Activated CD4-positive, alpha-beta memory T cell treated with anti-CD3 and anti-CD28 coated beads for 36 hours (primary cell): ENCODE measurements around the gene MAD1L1. TPM values are rescaled to one million over a fixed set of nuclear protein-coding genes. Genes with fewer than 3 reads are reported as not detected.

Experiments used
- CTCF ChIA-PET: fragments of 350-600 bp; sonication (Branson Sonifier 250); formaldehyde crosslinking; loops from one replicate; lab custom pipeline; 2021; ENCODE audit warnings: antibody characterized with exemption, inconsistent platforms; lab: Charles Lee
- POLR2A ChIA-PET: fragments of 350-600 bp; sonication (Branson Sonifier 250); formaldehyde crosslinking; loops from one replicate; lab custom pipeline; 2021; ENCODE audit warnings: antibody characterized with exemption; lab: Charles Lee
- DNase-seq: peaks from one replicate; pipeline ENCODE4 v3.0.0-alpha.2; 2020
- H3K27ac Mint-ChIP-seq: one replicate; pipeline ENCODE4 v1.8.0; 2021; ENCODE audit warnings: mixed read lengths
- H3K27me3 Mint-ChIP-seq: one replicate; pipeline ENCODE4 v1.8.0; 2021; ENCODE audit warnings: mixed read lengths
- H3K36me3 Mint-ChIP-seq: one replicate; pipeline ENCODE4 v1.8.0; 2021; ENCODE audit warnings: mixed read lengths
- H3K4me1 Mint-ChIP-seq: one replicate; pipeline ENCODE4 v1.8.0; 2021; ENCODE audit warnings: low read depth, mixed read lengths
- H3K4me3 Mint-ChIP-seq: one replicate; pipeline ENCODE4 v1.8.0; 2021; ENCODE audit warnings: mild to moderate bottlenecking, mixed read lengths
- H3K9me3 Mint-ChIP-seq: one replicate; pipeline ENCODE4 v1.8.0; 2021; ENCODE audit warnings: mixed read lengths
- intact Hi-C: fragments of 100-400 bp; cut with micrococcal nuclease; formaldehyde crosslinking; loops from one replicate; pipeline ENCODE4 v1.15.1; 2023
- total RNA-seq, 2 experiments: library from RNA; stranded (reverse); gene quantifications; one replicate each; pipeline ENCODE4 v1.2.3, GENCODE V29; 2021

MAD1L1 gene
- total RNA-seq, 2 experiments from 2014 or later: 44.4 to 47.8 TPM

DNA sequence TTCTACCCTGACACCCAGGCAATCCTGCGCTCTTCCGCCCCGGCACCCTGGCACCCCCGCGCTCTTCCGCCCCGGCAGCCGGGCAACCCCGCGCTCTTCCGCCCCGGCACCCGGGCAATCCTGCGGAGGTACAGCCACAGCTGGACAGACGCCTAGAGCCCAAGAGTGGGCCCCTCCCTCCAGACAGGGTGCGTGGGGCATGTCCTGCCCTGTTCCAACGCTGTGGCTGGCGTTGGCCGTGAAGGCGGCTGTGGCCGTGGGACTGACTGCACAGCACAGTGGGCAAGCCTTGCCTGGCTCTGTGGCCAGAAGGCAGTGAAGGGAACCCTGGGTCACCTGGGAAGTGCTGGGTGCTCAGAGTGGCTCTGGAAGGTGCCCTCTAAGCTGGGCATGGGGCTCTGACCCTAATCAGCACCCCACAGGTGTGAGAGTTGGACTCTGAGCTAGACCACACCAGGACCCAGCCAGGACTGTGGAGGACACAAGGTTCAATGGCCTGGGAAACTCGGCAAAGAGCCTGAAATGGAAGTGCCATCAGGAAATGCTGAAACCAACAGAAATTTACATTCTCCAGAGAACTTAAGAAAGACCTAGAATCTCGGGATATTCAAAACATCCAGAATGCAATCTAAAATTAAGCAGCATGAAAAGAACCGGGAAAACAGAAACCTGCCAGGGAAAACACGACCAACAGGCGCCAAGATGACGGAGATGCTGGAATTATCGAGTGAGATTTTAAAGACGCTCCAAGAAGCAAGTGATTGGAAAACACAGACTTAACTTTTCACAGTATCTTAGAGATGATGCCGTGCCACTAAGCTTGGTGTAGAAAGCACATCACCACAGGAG is 309.1 kb downstream of the MAD1L1 start:
- Mint-ChIP-seq H3K36me3 (peaks cover 6% of the 10 kb centered on the region), H3K27me3 (peaks cover 3% of the 10 kb centered on the region), H3K27ac (no peak overlapping the region), H3K4me1 (peaks cover 83% of the 10 kb centered on the region), H3K9me3 (no peaks in the 10 kb centered on the region), H3K4me3 (no peak overlapping the region)
- intact Hi-C loops: loop anchor here (10.0 kb wide), 2 partner anchors 349 to 391 kb away; partner anchors contain the start of genes PSMG3 and SNX8
- DNase-seq: no peak
- ChIA-PET CTCF (interaction anchor here (0.7 to 0.8 kb wide), 2 partner anchors 18 to 870 kb away, joined by 3 read pairs; no protein-coding TSS in a partner anchor), POLR2A (interaction anchor here (2.1 kb wide), 1 partner anchor 16 kb away, joined by 9 read pairs; no protein-coding TSS in a partner anchor)

DNA sequence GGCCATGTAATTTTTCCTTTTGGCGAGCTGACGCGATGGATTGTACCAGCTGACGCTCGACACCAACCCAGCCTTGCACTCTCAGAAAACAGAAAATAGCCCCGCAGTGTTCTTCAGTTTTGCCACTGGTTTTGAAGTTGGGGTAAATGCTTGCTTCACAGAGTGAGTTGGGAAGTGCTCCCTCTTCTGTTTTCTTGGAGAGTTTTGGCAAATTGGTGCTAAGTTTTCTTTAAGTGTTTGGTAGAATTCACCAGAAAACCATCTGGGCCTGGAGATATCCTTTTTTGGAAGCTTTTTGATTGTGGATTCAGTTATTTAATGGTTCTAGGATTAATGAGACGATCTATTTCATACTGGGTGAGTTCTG is 309.9 kb downstream of the MAD1L1 start:
- peaks cover 6% of the 10 kb centered on the region for H3K36me3 Mint-ChIP-seq
- ChIA-PET POLR2A (interaction anchor here (2.1 kb wide), 1 partner anchor 17 kb away, joined by 9 read pairs; no protein-coding TSS in a partner anchor), CTCF (interaction anchor here (0.7 to 0.8 kb wide), 2 partner anchors 19 to 869 kb away, joined by 3 read pairs; no protein-coding TSS in a partner anchor)
- H3K4me1 Mint-ChIP-seq: peaks cover 78% of the 10 kb centered on the region
- peaks cover 3% of the 10 kb centered on the region for H3K27me3 Mint-ChIP-seq
- intact Hi-C loops: loop anchor here (1.0 to 10.0 kb wide), 3 partner anchors 39 to 392 kb away; partner anchors contain the start of genes PSMG3 and SNX8
- H3K9me3 Mint-ChIP-seq: no peaks in the 10 kb centered on the region
- DNase-seq: no peak
- H3K4me3 Mint-ChIP-seq: no peak overlapping the region
- H3K27ac Mint-ChIP-seq: no peak overlapping the region

- peak overlapping the region; percentile 58 for H3K4me3 Mint-ChIP-seq
- peak overlapping the region; percentile 14 for H3K27ac Mint-ChIP-seq
- DNase-seq: peak; percentile 70
- peaks cover 6% of the 10 kb centered on the region for H3K36me3 Mint-ChIP-seq
- H3K27me3 Mint-ChIP-seq: peaks cover 3% of the 10 kb centered on the region
- CTCF ChIA-PET: interaction anchor here (0.8 to 1.0 kb wide), 2 partner anchors 29 to 869 kb away, joined by 3 read pairs; no protein-coding TSS in a partner anchor
- intact Hi-C loops: loop anchor here (1.0 to 10.0 kb wide), 3 partner anchors 40 to 393 kb away; partner anchors contain the start of genes PSMG3 and SNX8
- peaks cover 73% of the 10 kb centered on the region for H3K4me1 Mint-ChIP-seq
- H3K9me3 Mint-ChIP-seq: no peaks in the 10 kb centered on the region
- POLR2A ChIA-PET: interaction anchor here (2.1 kb wide), 1 partner anchor 18 kb away, joined by 9 read pairs; no protein-coding TSS in a partner anchor
Measured at GRCh38 chr7:1922071-1922869, 310.5 kb downstream of the MAD1L1 start.

DNA sequence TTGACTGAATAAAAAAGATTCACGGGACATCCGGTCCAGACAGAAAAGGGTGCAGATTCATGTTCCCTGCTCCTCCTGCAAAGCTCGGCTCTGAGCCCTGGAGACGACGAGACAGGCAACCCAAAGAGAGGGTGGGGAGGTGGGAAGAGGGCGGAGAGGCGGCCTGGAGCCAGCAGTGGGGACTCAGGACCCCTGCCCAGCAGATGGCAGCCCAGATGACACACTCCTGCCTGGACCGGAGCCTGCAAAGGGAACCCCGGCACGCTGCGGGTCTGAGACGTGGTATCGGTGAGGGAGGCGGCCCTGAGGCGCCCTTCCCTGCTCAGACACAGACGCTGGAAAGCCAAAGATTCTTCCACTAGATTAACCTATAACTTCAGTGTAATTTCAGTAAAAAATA is 311.9 kb downstream of the MAD1L1 start:
- no peak for DNase-seq
- CTCF ChIA-PET: no interaction called here
- Mint-ChIP-seq H3K4me1 (peaks cover 60% of the 10 kb centered on the region), H3K36me3 (peaks cover 6% of the 10 kb centered on the region), H3K27me3 (peaks cover 3% of the 10 kb centered on the region), H3K27ac (no peak overlapping the region), H3K9me3 (no peaks in the 10 kb centered on the region), H3K4me3 (no peak overlapping the region)
- intact Hi-C loops: loop anchor here (10.0 kb wide), 2 partner anchors 346 to 394 kb away; partner anchors contain the start of genes PSMG3 and SNX8
- POLR2A ChIA-PET: no interaction called here

DNA sequence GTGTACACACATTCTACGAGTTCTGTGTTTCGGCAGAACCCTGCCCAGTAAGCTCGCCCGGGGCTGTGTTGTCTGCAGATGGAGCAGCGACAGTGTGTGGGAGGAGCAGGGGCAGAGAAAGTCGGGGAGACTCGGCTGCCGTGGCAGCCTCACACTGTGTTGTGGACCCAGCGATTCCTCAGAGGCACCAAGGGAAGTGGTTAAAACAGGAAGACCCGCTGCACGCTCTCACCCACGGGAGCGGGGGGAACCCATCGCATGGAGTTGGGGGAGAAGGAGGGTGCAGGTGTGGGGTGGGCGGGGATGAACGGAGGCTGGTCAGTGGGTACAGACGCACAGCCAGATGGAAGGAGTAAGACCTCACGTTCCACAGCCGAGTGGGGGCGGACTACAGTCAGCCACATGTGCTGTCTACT is 312.5 kb downstream of the MAD1L1 start:
- H3K36me3 Mint-ChIP-seq: peaks cover 6% of the 10 kb centered on the region
- H3K9me3 Mint-ChIP-seq: no peaks in the 10 kb centered on the region
- ChIA-PET POLR2A (no interaction called here), CTCF (interaction anchor here (1.1 kb wide), 1 partner anchor 25 kb away, joined by 3 read pairs; no protein-coding TSS in a partner anchor)
- peak overlapping the region; percentile 68 for H3K4me3 Mint-ChIP-seq
- peak; percentile 52 for DNase-seq
- intact Hi-C loops: loop anchor here (10.0 kb wide), 2 partner anchors 345 to 395 kb away; partner anchors contain the start of genes PSMG3 and SNX8
- no peak overlapping the region for H3K27ac Mint-ChIP-seq
- peaks cover 3% of the 10 kb centered on the region for H3K27me3 Mint-ChIP-seq
- peaks cover 54% of the 10 kb centered on the region for H3K4me1 Mint-ChIP-seq

DNA sequence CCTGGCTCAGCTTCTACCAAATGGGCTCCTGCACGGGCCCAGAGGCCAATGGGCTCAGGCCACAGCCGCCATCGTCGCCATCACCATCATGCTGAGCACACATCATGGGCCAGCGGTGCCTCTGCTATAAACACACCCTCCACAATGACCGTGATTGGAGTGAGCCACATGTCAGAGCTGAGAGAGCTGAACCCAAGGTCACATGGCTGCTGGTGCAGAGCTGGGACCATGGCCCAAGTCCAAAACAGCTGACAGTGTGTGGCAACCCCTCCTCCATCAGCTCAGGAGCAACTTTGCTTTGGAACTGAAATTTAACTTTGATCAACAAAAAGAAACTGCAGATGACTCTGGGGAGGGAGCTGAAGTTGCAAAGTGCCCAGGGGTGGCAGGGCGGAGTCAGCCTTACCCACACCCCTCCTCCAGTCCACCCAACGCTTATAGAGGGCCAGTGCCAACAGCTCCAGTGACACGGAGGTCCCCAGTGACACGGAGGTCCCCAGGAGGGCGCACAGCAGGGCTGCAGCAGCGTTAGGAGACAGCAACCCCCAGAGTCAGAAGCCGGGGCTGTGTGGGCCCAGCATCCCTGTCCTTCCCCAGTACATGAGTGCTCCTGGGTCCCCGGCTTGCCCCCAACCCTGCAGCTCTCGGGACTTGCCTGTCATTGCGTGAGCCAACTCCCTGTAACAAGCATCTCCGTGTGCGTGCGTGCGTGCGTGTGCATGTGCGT is 313.0 kb downstream of the MAD1L1 start:
- Mint-ChIP-seq H3K4me1 (peaks cover 48% of the 10 kb centered on the region), H3K9me3 (no peaks in the 10 kb centered on the region), H3K27me3 (peaks cover 3% of the 10 kb centered on the region), H3K36me3 (peaks cover 6% of the 10 kb centered on the region), H3K27ac (no peak overlapping the region), H3K4me3 (peak overlapping the region; percentile 68)
- POLR2A ChIA-PET: no interaction called here
- CTCF ChIA-PET: interaction anchor here (1.1 kb wide), 1 partner anchor 25 kb away, joined by 3 read pairs; no protein-coding TSS in a partner anchor
- no peak for DNase-seq
- intact Hi-C loops: loop anchor here (10.0 kb wide), 2 partner anchors 345 to 395 kb away; partner anchors contain the start of genes PSMG3 and SNX8

DNA sequence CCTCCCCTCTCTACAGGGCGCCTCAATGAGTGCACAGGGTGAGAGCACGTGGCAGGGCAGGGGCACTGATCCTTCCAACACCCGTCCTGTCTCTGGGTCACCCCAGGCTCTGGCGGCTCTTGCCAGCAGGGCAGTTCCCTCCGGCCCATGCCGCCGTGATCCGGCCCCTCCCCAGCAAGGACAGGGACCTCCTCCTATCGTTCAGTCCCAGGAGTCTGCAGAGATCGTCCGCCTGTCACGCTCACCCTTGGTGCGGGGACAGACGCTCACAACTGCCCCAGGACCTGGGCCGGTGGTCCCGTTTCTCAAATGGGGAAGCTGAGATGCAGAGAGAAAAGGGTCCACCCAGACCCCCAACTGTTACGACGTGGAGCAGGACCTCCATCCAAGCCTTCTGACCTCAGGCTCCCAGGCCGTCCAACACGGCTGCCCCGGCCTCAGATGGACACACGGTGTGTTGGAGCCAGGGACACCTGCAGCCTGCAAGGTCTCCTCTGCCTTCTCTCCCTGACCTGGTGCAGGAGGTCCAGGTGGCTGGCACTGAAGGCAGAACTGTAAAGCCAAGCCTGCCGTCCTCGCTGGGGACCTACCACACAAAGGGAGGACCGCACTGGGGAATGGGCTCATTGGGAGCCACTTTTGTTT is 313.7 kb downstream of the MAD1L1 start:
- intact Hi-C loops: no loop called here
- ChIA-PET POLR2A (no interaction called here), CTCF (interaction anchor here (1.1 kb wide), 1 partner anchor 24 kb away, joined by 3 read pairs; no protein-coding TSS in a partner anchor)
- peaks cover 3% of the 10 kb centered on the region for H3K36me3 Mint-ChIP-seq
- peaks cover 2% of the 10 kb centered on the region for H3K27me3 Mint-ChIP-seq
- no peak for DNase-seq
- no peak overlapping the region for H3K4me3 Mint-ChIP-seq
- H3K9me3 Mint-ChIP-seq: no peaks in the 10 kb centered on the region
- no peak overlapping the region for H3K27ac Mint-ChIP-seq
- H3K4me1 Mint-ChIP-seq: peaks cover 41% of the 10 kb centered on the region

DNA sequence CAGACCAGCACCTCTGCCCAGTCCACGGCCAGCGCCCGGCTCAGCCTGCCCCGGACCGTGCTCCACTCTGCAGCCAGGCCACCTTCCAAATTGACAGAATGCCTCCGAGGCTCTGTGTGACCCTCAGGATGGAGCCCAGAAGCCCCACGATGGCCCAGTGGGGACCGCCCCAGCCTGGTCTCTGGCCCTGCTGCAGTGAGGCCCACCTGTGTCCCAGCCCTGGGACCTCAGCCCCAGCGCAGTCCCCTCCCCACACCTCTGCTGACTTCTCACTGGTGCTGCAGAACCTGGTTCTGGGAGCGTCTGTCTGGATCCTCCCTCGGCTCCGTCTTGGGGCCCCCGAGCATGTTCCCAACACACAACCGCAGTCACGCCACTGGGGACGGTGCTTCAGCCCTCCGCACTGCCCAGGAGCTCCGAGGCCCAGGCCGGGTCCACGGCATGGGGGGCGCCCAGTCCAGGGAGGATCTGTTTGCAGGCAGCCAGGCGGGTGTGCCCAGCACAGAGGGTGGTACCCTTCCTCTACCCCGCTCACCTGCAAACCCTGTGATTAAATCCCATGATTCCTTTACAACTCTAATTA is 314.6 kb downstream of the MAD1L1 start:
- intact Hi-C loops: no loop called here
- H3K4me1 Mint-ChIP-seq: peaks cover 37% of the 10 kb centered on the region
- no peak overlapping the region for H3K4me3 Mint-ChIP-seq

DNA sequence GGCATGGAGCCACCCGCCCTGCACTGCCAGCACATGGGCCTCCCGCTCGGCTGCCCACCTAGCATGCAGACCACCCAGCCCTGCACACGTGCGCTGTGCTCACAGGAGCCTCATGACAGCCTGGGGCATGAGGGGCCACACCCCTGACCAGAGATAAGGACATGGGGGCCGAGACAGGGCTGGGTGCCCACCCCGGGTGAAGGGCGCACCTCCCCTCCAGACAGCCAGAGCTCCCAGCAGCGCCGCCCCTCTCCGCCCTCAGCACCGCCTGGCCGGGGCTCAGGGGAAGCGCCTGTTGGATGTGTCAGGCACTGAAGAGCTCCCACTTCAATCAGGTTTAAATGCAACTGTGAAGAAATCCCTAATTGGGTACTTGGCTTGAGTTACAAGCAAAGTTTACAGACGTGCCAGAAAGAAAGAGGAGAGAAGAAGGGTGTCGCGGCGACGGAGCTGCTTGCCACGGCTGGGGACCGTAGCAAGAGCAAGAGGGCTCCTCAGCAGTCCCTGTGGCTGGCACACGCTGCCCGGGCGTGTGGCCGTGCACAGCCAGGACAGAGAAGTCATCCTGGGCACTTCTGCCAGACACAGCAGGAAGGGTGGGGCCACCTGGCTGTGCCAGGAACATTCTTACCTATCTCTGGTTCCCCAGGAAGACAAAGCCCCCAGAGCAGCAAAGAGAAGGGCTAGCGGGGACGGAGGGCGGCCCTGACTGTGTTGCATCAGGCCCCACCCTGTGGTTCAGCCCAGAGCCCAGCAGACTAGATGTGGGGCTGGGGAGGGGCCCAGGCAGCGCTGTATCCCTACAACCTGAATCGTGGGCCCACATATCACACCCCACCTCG is 315.3 kb downstream of the MAD1L1 start:
- ChIA-PET POLR2A (no interaction called here), CTCF (no interaction called here)
- peaks cover 30% of the 10 kb centered on the region for H3K4me1 Mint-ChIP-seq
- DNase-seq: no peak
- no peaks in the 10 kb centered on the region for H3K36me3 Mint-ChIP-seq
- no peak overlapping the region for H3K27ac Mint-ChIP-seq
- H3K9me3 Mint-ChIP-seq: no peaks in the 10 kb centered on the region
- intact Hi-C loops: no loop called here
- no peak overlapping the region for H3K4me3 Mint-ChIP-seq
- H3K27me3 Mint-ChIP-seq: no peaks in the 10 kb centered on the region

More for the DNA sequence above, 314.6 kb downstream of the MAD1L1 start:
- Mint-ChIP-seq H3K27me3 (no peaks in the 10 kb centered on the region), H3K36me3 (no peaks in the 10 kb centered on the region), H3K27ac (no peak overlapping the region), H3K9me3 (no peaks in the 10 kb centered on the region)
- no peak for DNase-seq
- ChIA-PET CTCF (no interaction called here), POLR2A (no interaction called here)

- Mint-ChIP-seq H3K9me3 (no peaks in the 10 kb centered on the region), H3K27me3 (no peaks in the 10 kb centered on the region), H3K27ac (no peak overlapping the region), H3K4me3 (no peak overlapping the region), H3K4me1 (peaks cover 21% of the 10 kb centered on the region), H3K36me3 (no peaks in the 10 kb centered on the region)
- CTCF ChIA-PET: no interaction called here
- DNase-seq: no peak
- POLR2A ChIA-PET: no interaction called here
- intact Hi-C loops: no loop called here
Measured at GRCh38 chr7:1916601-1916970, 316.2 kb downstream of the MAD1L1 start.
